HG03045 (cell line): ENCODE data around the gene SYT14.
"Not testable (repeated sequence)": the region's sequence is repeated elsewhere in the genome, so short reads cannot be mapped to it uniquely, and the experiment has no call there.

Experiments
- ATAC-seq: cut with Tn5 transposase; IDR thresholded peaks from one replicate; pipeline ENCODE4 v1.9.1; 2021; ENCODE audit warnings: mild to moderate bottlenecking, moderate library complexity; ENCODE audit not compliant: unreplicated experiment

SYT14 gene

GRCh38 chr1:210195635-210196160 lies 257.7 kb downstream of the SYT14 start:
- ATAC-seq: no peak

GRCh38 chr1:210196266-210196665 lies 258.2 kb downstream of the SYT14 start:
- not testable (repeated sequence) for ATAC-seq

GRCh38 chr1:210198840-210199239 lies 260.8 kb downstream of the SYT14 start:
- no peak for ATAC-seq

- no peak for ATAC-seq
These were observed 262.2 kb downstream of the SYT14 start for GRCh38 chr1:210200124-210200736.

- ATAC-seq: no peak
These were observed 263.7 kb downstream of the SYT14 start for GRCh38 chr1:210201681-210202080.

GRCh38 chr1:210207597-210208450 lies 269.8 kb downstream of the SYT14 start:
- no peak for ATAC-seq

- ATAC-seq: no peak
These were observed 275.3 kb downstream of the SYT14 start for GRCh38 chr1:210213335-210213734.

- no peak for ATAC-seq
These were observed 276.8 kb downstream of the SYT14 start for GRCh38 chr1:210214573-210215409.

GRCh38 chr1:210217482-210217881 lies 279.5 kb downstream of the SYT14 start:
- ATAC-seq: no peak

- ATAC-seq: no peak
These were observed 280.0 kb downstream of the SYT14 start for GRCh38 chr1:210218047-210218446.
